SU-DHL-6 (cell line): ENCODE data around the gene USH1C.

Source experiments
- H2AFZ ChIP-seq: fragments of 200-600 bp; sonication (generic); 2 replicates; pipeline ENCODE4 v1.6.1; 2014; ENCODE audit warnings: low read depth, mild to moderate bottlenecking, moderate library complexity, mixed read lengths, antibody characterized with exemption, low read length; ENCODE audit not compliant: severe bottlenecking
- H3F3A ChIP-seq: fragments of 200-600 bp; shearing (Covaris generic); 2 replicates; pipeline ENCODE4 v1.6.0; 2016; ENCODE audit warnings: antibody characterized with exemption, mild to moderate bottlenecking; ENCODE audit not compliant: insufficient read depth
- H3K27ac ChIP-seq: fragments of 200-600 bp; sonication (generic); 2 replicates; pipeline ENCODE4 v1.5.1; 2016; ENCODE audit warnings: low read depth, mild to moderate bottlenecking, low read length, moderate library complexity, mixed read lengths
- H3K27me3 ChIP-seq: fragments of 200-600 bp; sonication (generic), shearing (Covaris generic); 2 replicates; pipeline ENCODE4 v1.6.0; 2014; ENCODE audit warnings: mild to moderate bottlenecking, low read length
- H3K36me3 ChIP-seq: fragments of 200-600 bp; sonication (generic); 2 replicates; pipeline ENCODE4 v1.6.1; 2014; ENCODE audit warnings: mild to moderate bottlenecking, low read length, mixed read lengths
- H3K4me2 ChIP-seq: fragments of 300-600, 200-600 bp; shearing (Covaris generic), sonication (generic); 2 replicates; pipeline ENCODE4 v1.6.0; 2014; ENCODE audit warnings: low read length, low read depth, mild to moderate bottlenecking; ENCODE audit not compliant: poor library complexity, severe bottlenecking
- H3K4me3 ChIP-seq: fragments of 200-600 bp; sonication (generic); 2 replicates; pipeline ENCODE4 v1.5.1; 2014; ENCODE audit warnings: antibody characterized with exemption, low read length, mild to moderate bottlenecking, mixed read lengths; ENCODE audit not compliant: insufficient read depth, poor library complexity, severe bottlenecking
- H3K79me2 ChIP-seq: fragments of 200-600 bp; sonication (generic); 2 replicates; pipeline ENCODE4 v1.6.1; 2014; ENCODE audit warnings: mild to moderate bottlenecking, low read length, moderate library complexity; ENCODE audit not compliant: insufficient read depth
- H3K9ac ChIP-seq: fragments of 200-600 bp; sonication (generic); 2 replicates; pipeline ENCODE4 v1.7.0; 2014; ENCODE audit warnings: mild to moderate bottlenecking, low read length
- H3K9me2 ChIP-seq: fragments of 200-600 bp; sonication (generic); replicated peaks from 2 replicates; pipeline ENCODE4 v1.6.1; 2014; ENCODE audit warnings: low read length; ENCODE audit not compliant: insufficient read depth
- H3K9me3 ChIP-seq: fragments of 200-600 bp; sonication (generic); 2 replicates; pipeline ENCODE4 v1.6.1; 2014; ENCODE audit warnings: low read length, mixed read lengths; ENCODE audit not compliant: insufficient read depth
- H4K20me1 ChIP-seq: fragments of 200-600 bp; sonication (generic); 2 replicates; pipeline ENCODE4 v1.6.1; 2014; ENCODE audit warnings: low read depth, mild to moderate bottlenecking, antibody characterized with exemption, low read length, moderate library complexity, mixed read lengths
- CTCF ChIP-seq: fragments of 200-600 bp; sonication (generic); IDR thresholded peaks from one replicate; pipeline ENCODE4 v1.5.1; 2017; ENCODE audit warnings: antibody characterized with exemption, mild to moderate bottlenecking, low read length, moderate library complexity; ENCODE audit not compliant: insufficient read depth, poor library complexity, severe bottlenecking
- EZH2phosphoT487 ChIP-seq: fragments of 200-600 bp; sonication (generic), shearing (Covaris generic); conservative IDR thresholded peaks from 2 replicates; pipeline ENCODE4 v1.6.1; 2018; ENCODE audit warnings: mild to moderate bottlenecking, antibody characterized with exemption, low read length, moderate library complexity, mixed read lengths

Gene USH1C

GRCh38 chr11:17552041-17552355, 7.8 kb upstream of the USH1C start:
- no peak for TF ChIP-seq EZH2phosphoT487
- Histone ChIP-seq H3K9ac (no peak overlapping the region), H3K79me2 (no peaks in the 10 kb centered on the region), H4K20me1 (no peaks in the 10 kb centered on the region), H3K9me2 (no peaks in the 10 kb centered on the region), H2AFZ (no peak overlapping the region), H3K4me2 (no peak overlapping the region), H3K9me3 (no peaks in the 10 kb centered on the region), H3K4me3 (no peak overlapping the region), H3F3A (no peaks in the 10 kb centered on the region), H3K27ac (no peak overlapping the region), H3K27me3 (no peaks in the 10 kb centered on the region), H3K36me3 (no peaks in the 10 kb centered on the region)

GRCh38 chr11:17551347-17552040, 7.3 kb upstream of the USH1C start:
- TF ChIP-seq EZH2phosphoT487, result no peak
- TF ChIP-seq CTCF, result no peak
- H3K9ac ChIP-seq, result no peak overlapping the region
- no peaks in the 10 kb centered on the region for H3K79me2 ChIP-seq
- H3F3A ChIP-seq, result no peaks in the 10 kb centered on the region
- H3K9me2 ChIP-seq, result no peaks in the 10 kb centered on the region
- H3K9me3 ChIP-seq, result no peaks in the 10 kb centered on the region
- no peak overlapping the region for H3K4me3 ChIP-seq
- no peak overlapping the region for H2AFZ ChIP-seq
- no peak overlapping the region for H3K4me2 ChIP-seq
- no peaks in the 10 kb centered on the region for H3K27me3 ChIP-seq
- no peak overlapping the region for H3K27ac ChIP-seq
- no peaks in the 10 kb centered on the region for H3K36me3 ChIP-seq
- H4K20me1 ChIP-seq, result no peaks in the 10 kb centered on the region

GRCh38 chr11:17550450-17551346, 6.5 kb upstream of the USH1C start:
- TF ChIP-seq CTCF, result no peak
- no peak for TF ChIP-seq EZH2phosphoT487
- no peaks in the 10 kb centered on the region for H3K27me3 ChIP-seq

GRCh38 chr11:17548444-17548843, 4.2 kb upstream of the USH1C start:
- TF ChIP-seq CTCF (no peak), EZH2phosphoT487 (no peak)
- no peaks in the 10 kb centered on the region for H3K79me2 ChIP-seq
- H3K27ac ChIP-seq, result no peak overlapping the region
- H3K36me3 ChIP-seq, result no peaks in the 10 kb centered on the region
- no peaks in the 10 kb centered on the region for H3K27me3 ChIP-seq
- no peak overlapping the region for H3K4me3 ChIP-seq
- no peak overlapping the region for H3K4me2 ChIP-seq
- H3F3A ChIP-seq, result no peaks in the 10 kb centered on the region
- H3K9me3 ChIP-seq, result no peaks in the 10 kb centered on the region
- H3K9me2 ChIP-seq, result no peaks in the 10 kb centered on the region
- H4K20me1 ChIP-seq, result no peaks in the 10 kb centered on the region
- H3K9ac ChIP-seq, result no peak overlapping the region
- H2AFZ ChIP-seq, result no peak overlapping the region

More at GRCh38 chr11:17550450-17551346, 6.5 kb upstream of the USH1C start:
- Histone ChIP-seq H3K36me3 (no peaks in the 10 kb centered on the region), H4K20me1 (no peaks in the 10 kb centered on the region), H3K9me2 (no peaks in the 10 kb centered on the region), H3K79me2 (no peaks in the 10 kb centered on the region), H3K4me2 (no peak overlapping the region), H3K4me3 (no peak overlapping the region), H2AFZ (no peak overlapping the region), H3K9me3 (no peaks in the 10 kb centered on the region), H3F3A (no peaks in the 10 kb centered on the region), H3K9ac (no peak overlapping the region), H3K27ac (no peak overlapping the region)
